ENCODE results near the gene DEAF1. TPM values are rescaled to one million over a fixed set of nuclear protein-coding genes. Genes with fewer than 3 reads are reported as not detected.

Gene DEAF1
- total and polyA plus RNA-seq, 2 of the 13 experiments (the other 11 are each of a cell fraction or from before 2014, with no cell fraction given): 22.3 to 29.6 TPM

GRCh38 chr11:695538-696248, 671 bp upstream of the DEAF1 start, which contains the start of gene TMEM80 (continued):
- TF ChIP-seq ARID4A (CRISPR knock-in tag; IDR thresholded peaks at IDR 0.05; ENCODE audit: borderline replicate concordance): peak; percentile 73; the same call in 1 of the 2 replicates
- TF ChIP-seq FOXK2 (IDR thresholded peaks at IDR 0.05): no peak
- TF ChIP-seq THAP9 (CRISPR knock-in tag; IDR thresholded peaks at IDR 0.05; ENCODE audit: borderline replicate concordance): peak; percentile 49; the same call in 1 of the 2 replicates
- peak; percentile 29; the same call in 1 of the 2 replicates for TF ChIP-seq CSRNP1 (CRISPR knock-in tag; IDR thresholded peaks at IDR 0.05)
- 0 out of 2 replicates have a peak, but pooled peaks have one; percentile 55 for TF ChIP-seq GATAD1 (CRISPR knock-in tag; IDR thresholded peaks at IDR 0.05)
- no peak for TF ChIP-seq ZSCAN22 (CRISPR knock-in tag; IDR thresholded peaks at IDR 0.05)
- TF ChIP-seq ZNF598 (CRISPR knock-in tag; IDR thresholded peaks at IDR 0.05; ENCODE audit: borderline replicate concordance): no peak
- TF ChIP-seq AKNA (CRISPR knock-in tag; IDR thresholded peaks at IDR 0.05; ENCODE audit: borderline replicate concordance): no peak
- peak; percentile 97 for TF ChIP-seq CCDC6 (CRISPR knock-in tag; IDR thresholded peaks at IDR 0.05)
- no peak for TF ChIP-seq PCBP1 (IDR thresholded peaks at IDR 0.05; ENCODE audit: borderline replicate concordance, low read depth, low read length)
- peak; percentile 89; the same call in 1 of the 2 replicates for TF ChIP-seq NRL (CRISPR knock-in tag; IDR thresholded peaks at IDR 0.05; ENCODE audit: borderline replicate concordance)
- no peak for TF ChIP-seq ZMAT5 (CRISPR knock-in tag; IDR thresholded peaks at IDR 0.05; ENCODE audit: borderline replicate concordance, low read depth)
- TF ChIP-seq RXRB (CRISPR knock-in tag; IDR thresholded peaks at IDR 0.05; ENCODE audit: borderline replicate concordance): no peak
